D721Med (cell line): ENCODE results near the gene CACNA1F.
A peak's percentile ranks its signal among the peaks of the same experiment; 100 is the strongest.

ENCODE experiments used
- DNase-seq: peaks from one replicate; pipeline ENCODE4 v3.0.0; 2011; ENCODE audit warnings: low spot score; ENCODE audit not compliant: insufficient read length
- FAIRE-seq: peaks from 2 replicates; lab custom pipeline; 2011; peaks lifted over from hg19 to GRCh38; lab: Jason Lieb, UNC
- CTCF ChIP-seq: IDR thresholded peaks from 2 replicates; pipeline ENCODE4 v1.5.1; 2012; ENCODE audit warnings: mild to moderate bottlenecking, control low read depth; ENCODE audit not compliant: insufficient read depth; ENCODE audit errors: missing control alignments

Gene CACNA1F

GRCh38 chrX:49233176-49233575, at the start of gene CACNA1F:
CACNA1F (minus strand) TSS chrX:49233340; CDS start chrX:49233309, 31 bp downstream.
- no peak for TF ChIP-seq CTCF
- DNase-seq = peak; percentile 68
- no peak for FAIRE-seq

GRCh38 chrX:49282647-49283011, 49.5 kb upstream of the CACNA1F start:
- TF ChIP-seq CTCF = peak; percentile 39
- FAIRE-seq (peak; percentile 76), DNase-seq (no peak)

DNA sequence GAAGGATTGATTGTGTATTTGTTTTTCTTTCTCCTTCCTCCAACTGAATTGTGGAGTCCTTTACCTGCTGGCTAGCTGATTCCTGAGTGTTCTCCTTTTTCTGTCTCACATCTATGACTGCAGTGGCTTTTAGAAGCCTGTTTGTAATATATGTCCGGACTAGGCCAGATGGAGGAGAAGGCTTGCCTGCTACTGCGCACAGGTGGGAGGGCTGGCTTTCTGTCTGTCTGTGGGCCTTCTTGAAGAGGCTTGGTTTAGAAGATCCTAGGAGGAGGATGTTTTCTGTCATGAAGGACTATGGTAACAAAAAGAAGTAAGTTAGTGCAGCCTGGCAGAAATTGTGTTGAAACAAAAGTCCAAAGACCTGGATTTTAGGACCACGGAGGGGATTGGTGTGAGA, 44.9 kb upstream of the CACNA1F start:
- DNase-seq (no peak), FAIRE-seq (no peak)
- no peak for TF ChIP-seq CTCF

DNA sequence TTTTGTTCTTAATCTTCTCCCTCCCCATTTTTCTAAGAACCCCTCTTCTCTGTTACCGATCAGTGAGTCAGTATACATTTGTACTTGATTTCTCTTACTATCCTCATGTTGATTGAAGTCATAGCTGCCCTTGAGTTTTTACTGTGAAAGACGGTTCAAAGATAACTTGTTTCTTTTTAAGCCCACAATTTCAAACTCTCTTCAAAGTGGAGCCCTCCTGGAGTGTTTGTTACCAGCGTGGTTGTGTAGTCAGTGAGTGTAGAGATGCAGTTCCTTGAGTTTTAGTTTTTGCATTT, 44.3 kb upstream of the CACNA1F start:
- FAIRE-seq (no peak), DNase-seq (no peak)
- no peak for TF ChIP-seq CTCF

- no peak for FAIRE-seq
- DNase-seq = no peak
- no peak for TF ChIP-seq CTCF
These were observed 43.8 kb upstream of the CACNA1F start for GRCh38 chrX:49276671-49277534.

DNA sequence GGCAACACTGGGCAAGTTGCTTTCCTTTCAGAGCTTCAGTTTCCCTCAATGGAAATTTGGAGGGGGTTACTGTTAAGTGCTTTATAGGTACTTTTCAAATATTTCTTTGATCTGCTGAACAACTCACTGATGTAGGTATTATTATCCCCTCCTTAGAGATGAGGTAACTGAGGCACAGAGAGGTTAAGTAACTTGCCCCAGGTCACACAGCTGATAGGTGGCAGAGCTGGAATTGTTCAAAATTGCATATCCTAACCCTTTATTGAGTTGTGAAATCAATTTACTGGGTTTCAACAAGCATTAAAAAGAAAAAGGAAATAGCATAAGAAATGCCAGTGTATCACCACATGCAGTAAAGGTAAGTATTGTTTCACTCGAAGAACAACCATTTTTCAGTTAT, 43.1 kb upstream of the CACNA1F start:
- DNase-seq (no peak), FAIRE-seq (no peak)
- TF ChIP-seq CTCF = no peak

- FAIRE-seq (no peak), DNase-seq (no peak)
- no peak for TF ChIP-seq CTCF
These were observed 40.1 kb upstream of the CACNA1F start for GRCh38 chrX:49273181-49273727.
